ENCODE measurements around the gene SEZ6L2.
"Not testable (repeated sequence)": the region's sequence is repeated elsewhere in the genome, so short reads cannot be mapped to it uniquely, and the experiment has no call there.

Gene SEZ6L2

GRCh38 chr16:29899516-29900101, at the start of gene SEZ6L2:
TSS of gene SEZ6L2 (minus strand) at chr16:29899550. CDS start at chr16:29899019, 531 bp downstream.
- DNase-seq (ENCODE audit: low spot score) (peak; percentile 92), ATAC-seq (ENCODE audit: low read depth) (peak; percentile 83)

GRCh38 chr16:29947897-29948296, 48.5 kb upstream of the SEZ6L2 start:
- Histone ChIP-seq H3K27me3 (ENCODE audit: insufficient read depth, poor library complexity, severe bottlenecking) (no peaks in the 10 kb centered on the region), H3K36me3 (ENCODE audit: low read depth) (no peaks in the 10 kb centered on the region), H3K9me3 (ENCODE audit: severe bottlenecking) (no peaks in the 10 kb centered on the region), H3K4me1 (ENCODE audit: insufficient read depth, poor library complexity, severe bottlenecking) (peaks cover 13% of the 10 kb centered on the region), H3K4me3 (ENCODE audit: severe bottlenecking) (no peak overlapping the region), H3K27ac (ENCODE audit: poor library complexity, severe bottlenecking) (no peak overlapping the region)
- no peak for TF ChIP-seq CTCF (IDR thresholded peaks at IDR 0.05; ENCODE audit: poor library complexity, severe bottlenecking)
- no peak for DNase-seq (ENCODE audit: low spot score)
- no peak for ATAC-seq (ENCODE audit: low read depth)

More at GRCh38 chr16:29899516-29900101, at the start of gene SEZ6L2:
- H3K36me3 ChIP-seq (ENCODE audit: low read depth), result no peaks in the 10 kb centered on the region
- H3K9me3 ChIP-seq (ENCODE audit: severe bottlenecking), result no peaks in the 10 kb centered on the region
- H3K4me3 ChIP-seq (ENCODE audit: severe bottlenecking), result peak within 1 kb of the TSS; percentile 42
- no peak for TF ChIP-seq CTCF (IDR thresholded peaks at IDR 0.05; ENCODE audit: poor library complexity, severe bottlenecking)
- no peaks in the 10 kb centered on the region for H3K4me1 ChIP-seq (ENCODE audit: insufficient read depth, poor library complexity, severe bottlenecking)
- H3K27me3 ChIP-seq (ENCODE audit: insufficient read depth, poor library complexity, severe bottlenecking), result no peaks in the 10 kb centered on the region
- peak within 1 kb of the TSS; percentile 60 for H3K27ac ChIP-seq (ENCODE audit: poor library complexity, severe bottlenecking)

GRCh38 chr16:29943846-29944799, 44.8 kb upstream of the SEZ6L2 start:
- TF ChIP-seq CTCF (IDR thresholded peaks at IDR 0.05; ENCODE audit: poor library complexity, severe bottlenecking), result peak; percentile 24
- Histone ChIP-seq H3K4me3 (ENCODE audit: severe bottlenecking) (no peak overlapping the region), H3K36me3 (ENCODE audit: low read depth) (no peaks in the 10 kb centered on the region), H3K27ac (ENCODE audit: poor library complexity, severe bottlenecking) (peak overlapping the region; percentile 78), H3K9me3 (ENCODE audit: severe bottlenecking) (no peaks in the 10 kb centered on the region), H3K4me1 (ENCODE audit: insufficient read depth, poor library complexity, severe bottlenecking) (peaks cover 13% of the 10 kb centered on the region), H3K27me3 (ENCODE audit: insufficient read depth, poor library complexity, severe bottlenecking) (no peaks in the 10 kb centered on the region)
- DNase-seq (ENCODE audit: low spot score) (peak; percentile 85), ATAC-seq (ENCODE audit: low read depth) (peak; percentile 99)

GRCh38 chr16:29940656-29941055, 41.3 kb upstream of the SEZ6L2 start:
- DNase-seq (ENCODE audit: low spot score) (no peak), ATAC-seq (ENCODE audit: low read depth) (no peak)
- Histone ChIP-seq H3K4me1 (ENCODE audit: insufficient read depth, poor library complexity, severe bottlenecking) (peaks cover 13% of the 10 kb centered on the region), H3K4me3 (ENCODE audit: severe bottlenecking) (no peak overlapping the region), H3K36me3 (ENCODE audit: low read depth) (no peaks in the 10 kb centered on the region), H3K27me3 (ENCODE audit: insufficient read depth, poor library complexity, severe bottlenecking) (no peaks in the 10 kb centered on the region), H3K9me3 (ENCODE audit: severe bottlenecking) (no peaks in the 10 kb centered on the region), H3K27ac (ENCODE audit: poor library complexity, severe bottlenecking) (no peak overlapping the region)
- TF ChIP-seq CTCF (IDR thresholded peaks at IDR 0.05; ENCODE audit: poor library complexity, severe bottlenecking), result no peak

- H3K4me1 ChIP-seq (ENCODE audit: insufficient read depth, poor library complexity, severe bottlenecking); DNase-seq (ENCODE audit: low spot score); H3K36me3 ChIP-seq (ENCODE audit: low read depth); H3K9me3 ChIP-seq (ENCODE audit: severe bottlenecking); H3K27me3 ChIP-seq (ENCODE audit: insufficient read depth, poor library complexity, severe bottlenecking); H3K4me3 ChIP-seq (ENCODE audit: severe bottlenecking); H3K27ac ChIP-seq (ENCODE audit: poor library complexity, severe bottlenecking); ATAC-seq (ENCODE audit: low read depth): not testable (repeated sequence)
Observed at GRCh38 chr16:29931750-29932149, 32.4 kb upstream of the SEZ6L2 start.
